GM23338 (cell line): ENCODE measurements around the gene IPCEF1. TPM values are rescaled to one million over a fixed set of nuclear protein-coding genes. Genes with fewer than 3 reads are reported as not detected.
A peak's percentile ranks its signal among the peaks of the same experiment; 100 is the strongest.

Source experiments
- ATAC-seq: fragments of 200-7000 bp; cut with Tn5 transposase; 3 replicates; pipeline ENCODE4 v1.9.1; 2020
- DNase-seq: peaks from one replicate; pipeline ENCODE4 v3.0.0-alpha.2; 2015; ENCODE audit warnings: low spot score
- H2AFZ ChIP-seq: fragments of 200-600 bp; sonication (generic); 2 replicates; pipeline ENCODE4 v1.8.0; 2016; ENCODE audit warnings: antibody characterized with exemption, mild to moderate bottlenecking, moderate library complexity
- H3F3A ChIP-seq: fragments of 200-600 bp; sonication (generic); replicated peaks from 2 replicates; pipeline ENCODE4 v1.8.0; 2017; ENCODE audit warnings: antibody characterized with exemption, mixed run types, low read depth
- H3K27ac ChIP-seq: fragments of 200-600 bp; sonication (generic); 2 replicates; pipeline ENCODE4 v1.6.1; 2016; ENCODE audit warnings: low read depth
- H3K27me3 ChIP-seq: fragments of 200-600 bp; sonication (generic); 2 replicates; pipeline ENCODE4 v1.8.0; 2016; ENCODE audit warnings: mild to moderate bottlenecking, mixed run types, moderate library complexity; ENCODE audit not compliant: insufficient read depth
- H3K36me3 ChIP-seq: fragments of 200-600 bp; sonication (generic); 2 replicates; pipeline ENCODE4 v1.8.0; 2016; ENCODE audit warnings: mild to moderate bottlenecking; ENCODE audit not compliant: insufficient read depth
- H3K4me1 ChIP-seq: fragments of 200-600 bp; sonication (generic); 2 replicates; pipeline ENCODE4 v1.8.0; 2016; ENCODE audit warnings: mild to moderate bottlenecking, moderate library complexity; ENCODE audit not compliant: insufficient read depth
- H3K4me2 ChIP-seq: fragments of 200-600 bp; sonication (generic); 2 replicates; pipeline ENCODE4 v1.7.1; 2017; ENCODE audit warnings: mixed run types
- H3K4me3 ChIP-seq: fragments of 200-600 bp; sonication (generic); 2 replicates; pipeline ENCODE4 v1.6.1; 2016; ENCODE audit warnings: mixed run types
- H3K79me2 ChIP-seq: fragments of 200-600 bp; sonication (generic); replicated peaks from 2 replicates; pipeline ENCODE4 v1.8.0; 2017; ENCODE audit warnings: mild to moderate bottlenecking; ENCODE audit not compliant: insufficient read depth
- H3K9me2 ChIP-seq: fragments of 200-600 bp; sonication (generic); 2 replicates; pipeline ENCODE4 v1.8.0; 2017; ENCODE audit not compliant: insufficient read depth
- H4K20me1 ChIP-seq: fragments of 200-600 bp; sonication (generic); replicated peaks from 2 replicates; pipeline ENCODE4 v1.8.0; 2017; ENCODE audit warnings: mild to moderate bottlenecking; ENCODE audit not compliant: insufficient read depth
- H3K27ac Mint-ChIP-seq: 2 replicates; pipeline ENCODE4 v1.8.0; 2020; ENCODE audit warnings: inconsistent platforms, mild to moderate bottlenecking, moderate library complexity, mixed read lengths
- H3K27me3 Mint-ChIP-seq: 3 replicates; pipeline ENCODE4 v1.8.0; 2022; ENCODE audit warnings: low read depth, mild to moderate bottlenecking, moderate library complexity, mixed read lengths, inconsistent platforms; ENCODE audit not compliant: insufficient read depth, poor library complexity
- H3K36me3 Mint-ChIP-seq: 3 replicates; pipeline ENCODE4 v1.8.0; 2021; ENCODE audit warnings: low read depth, mild to moderate bottlenecking, inconsistent platforms, moderate library complexity, mixed read lengths
- H3K4me1 Mint-ChIP-seq: 3 replicates; pipeline ENCODE4 v1.8.0; 2020; ENCODE audit warnings: mild to moderate bottlenecking, inconsistent platforms, mixed read lengths
- H3K4me3 Mint-ChIP-seq: 3 replicates; pipeline ENCODE4 v1.8.0; 2021; ENCODE audit warnings: moderate library complexity, mild to moderate bottlenecking, inconsistent platforms, mixed read lengths
- H3K9me3 Mint-ChIP-seq: 3 replicates; pipeline ENCODE4 v1.8.0; 2020; ENCODE audit warnings: moderate library complexity, mild to moderate bottlenecking, inconsistent platforms, mixed read lengths
- CTCF ChIP-seq, 2 experiments: fragments of 200-600 bp in 1 of 2; sonication (generic) in 1 of 2; conservative IDR thresholded peaks; 2 replicates each; pipeline versions ENCODE4 v1.5.1 to v1.6.1; 2016 to 2017; ENCODE audit warnings: antibody characterized with exemption in 2 of 2, low read depth in 2 of 2, mild to moderate bottlenecking in 2 of 2, moderate library complexity in 1 of 2
- ETS1 ChIP-seq: IDR thresholded peaks from 2 replicates; pipeline ENCODE4 v1.6.1; 2016; ENCODE audit warnings: antibody characterized with exemption
- EZH2phosphoT487 ChIP-seq: fragments of 200-600 bp; sonication (generic); IDR thresholded peaks from one replicate; pipeline ENCODE4 v1.8.1; 2018; ENCODE audit warnings: antibody characterized with exemption; ENCODE audit not compliant: unreplicated experiment
- JUNB ChIP-seq: IDR thresholded peaks from one replicate; pipeline ENCODE4 v1.6.1; 2016; ENCODE audit warnings: antibody characterized with exemption; ENCODE audit not compliant: unreplicated experiment
- NANOG ChIP-seq: IDR thresholded peaks from 2 replicates; pipeline ENCODE4 v1.6.1; 2016; ENCODE audit warnings: antibody characterized with exemption, borderline replicate concordance
- POLR2AphosphoS5 ChIP-seq: IDR thresholded peaks from 2 replicates; pipeline ENCODE4 v1.6.1; 2016; ENCODE audit warnings: antibody characterized with exemption, low read depth
- REST ChIP-seq: IDR thresholded peaks from one replicate; pipeline ENCODE4 v1.6.1; 2018; ENCODE audit warnings: antibody characterized with exemption; ENCODE audit not compliant: unreplicated experiment
- STAT1 ChIP-seq: IDR thresholded peaks from one replicate; pipeline ENCODE4 v1.6.1; 2016; ENCODE audit warnings: antibody characterized with exemption; ENCODE audit not compliant: unreplicated experiment
- ZNF114 ChIP-seq: fragments of 250-450 bp; sonication (Bioruptor Pico); IDR thresholded peaks from 2 replicates; pipeline ENCODE4 v1.5.0; 2020; ENCODE audit warnings: mild to moderate bottlenecking, moderate library complexity
- ZNF331 ChIP-seq: fragments of 250-450 bp; sonication (Bioruptor Pico); IDR thresholded peaks from 2 replicates; pipeline ENCODE4 v1.5.0; 2020; ENCODE audit warnings: low read depth, mild to moderate bottlenecking, moderate library complexity
- polyA plus RNA-seq: library from polyadenylated mRNA; unstranded; fragments of >200 nt; fragmentation: Nextera tagmentation; extraction: Ambion mirVana; gene quantifications from 2 replicates; pipeline ENCODE4 v1.2.1, GENCODE V29; 2016
- total RNA-seq: library from RNA; depleted of rRNA; stranded (reverse); fragments of >200 nt; shearing (Covaris generic); gene quantifications from 2 replicates; pipeline ENCODE4 v1.2.3, GENCODE V29; 2014

Gene IPCEF1
- total and polyA plus RNA-seq, 2 experiments from 2014 or later = 0.15 to 1.8 TPM

GRCh38 chr6:154140743-154141142 lies 215.9 kb downstream of the IPCEF1 start (continued):
- TF ChIP-seq ETS1 (no peak), CTCF (conservative IDR thresholded peaks at IDR 0.05; ENCODE audit: low read depth in 2 of 2) (no peak), JUNB (no peak), ZNF114 (CRISPR knock-in tag) (no peak), STAT1 (no peak), ZNF331 (CRISPR knock-in tag) (no peak), POLR2AphosphoS5 (no peak), NANOG (no peak), REST (no peak), EZH2phosphoT487 (no peak)

GRCh38 chr6:154139892-154140291 lies 216.7 kb downstream of the IPCEF1 start:
- no peak overlapping the region for H3K4me3 ChIP-seq
- DNase-seq (no peak), ATAC-seq (no peak)
- H3K9me2 ChIP-seq = no peaks in the 10 kb centered on the region
- H3K4me1 Mint-ChIP-seq = peaks cover 5% of the 10 kb centered on the region
- H3K4me3 Mint-ChIP-seq = no peak overlapping the region
- H3K27ac Mint-ChIP-seq = peak overlapping the region; percentile 83
- H3K79me2 ChIP-seq = no peaks in the 10 kb centered on the region
- peaks cover 7% of the 10 kb centered on the region for H3K27me3 Mint-ChIP-seq
- H3K9me3 Mint-ChIP-seq = no peaks in the 10 kb centered on the region
- no peak overlapping the region for H2AFZ ChIP-seq
- H3K4me1 ChIP-seq = no peaks in the 10 kb centered on the region
- H3F3A ChIP-seq = no peaks in the 10 kb centered on the region
- no peaks in the 10 kb centered on the region for H3K36me3 Mint-ChIP-seq
- H3K27ac ChIP-seq = no peak overlapping the region
- H3K27me3 ChIP-seq = no peaks in the 10 kb centered on the region
- no peaks in the 10 kb centered on the region for H3K36me3 ChIP-seq
- no peaks in the 10 kb centered on the region for H4K20me1 ChIP-seq
- H3K4me2 ChIP-seq = no peak overlapping the region
- TF ChIP-seq POLR2AphosphoS5 = no peak
- TF ChIP-seq ZNF114 (CRISPR knock-in tag) = no peak
- no peak for TF ChIP-seq EZH2phosphoT487
- TF ChIP-seq ZNF331 (CRISPR knock-in tag) = no peak
- TF ChIP-seq ETS1 = no peak
- TF ChIP-seq CTCF (conservative IDR thresholded peaks at IDR 0.05; ENCODE audit: low read depth in 2 of 2) = no peak
